ENCODE data around the gene IGF2BP2.
"Not testable (repeated sequence)": the region's sequence is repeated elsewhere in the genome, so short reads cannot be mapped to it uniquely, and the experiment has no call there.

Gene IGF2BP2

DNA sequence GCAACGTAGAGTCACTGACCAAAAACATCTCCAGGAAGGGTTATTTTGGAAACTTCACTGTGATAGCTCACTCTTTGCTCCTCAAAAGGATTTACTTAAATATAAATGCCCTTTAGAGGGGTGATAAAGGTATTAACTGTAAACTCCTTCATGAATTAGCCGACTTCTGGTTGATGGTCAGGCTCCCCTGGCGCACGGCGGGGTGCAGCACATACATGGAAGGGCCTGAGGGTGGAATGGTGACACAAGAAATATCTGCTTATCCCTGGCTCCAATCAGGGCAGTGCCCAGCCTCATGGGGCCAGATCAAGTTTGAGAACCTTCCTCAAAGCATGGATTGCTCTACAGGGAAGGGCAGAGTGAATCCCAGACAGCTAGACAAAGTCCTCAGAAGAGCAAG is 116.5 kb downstream of the IGF2BP2 start:
- H3K27ac ChIP-seq: no peak overlapping the region
- TF ChIP-seq ZFX (IDR thresholded peaks at IDR 0.05): no peak
- TF ChIP-seq, protein P1, sequence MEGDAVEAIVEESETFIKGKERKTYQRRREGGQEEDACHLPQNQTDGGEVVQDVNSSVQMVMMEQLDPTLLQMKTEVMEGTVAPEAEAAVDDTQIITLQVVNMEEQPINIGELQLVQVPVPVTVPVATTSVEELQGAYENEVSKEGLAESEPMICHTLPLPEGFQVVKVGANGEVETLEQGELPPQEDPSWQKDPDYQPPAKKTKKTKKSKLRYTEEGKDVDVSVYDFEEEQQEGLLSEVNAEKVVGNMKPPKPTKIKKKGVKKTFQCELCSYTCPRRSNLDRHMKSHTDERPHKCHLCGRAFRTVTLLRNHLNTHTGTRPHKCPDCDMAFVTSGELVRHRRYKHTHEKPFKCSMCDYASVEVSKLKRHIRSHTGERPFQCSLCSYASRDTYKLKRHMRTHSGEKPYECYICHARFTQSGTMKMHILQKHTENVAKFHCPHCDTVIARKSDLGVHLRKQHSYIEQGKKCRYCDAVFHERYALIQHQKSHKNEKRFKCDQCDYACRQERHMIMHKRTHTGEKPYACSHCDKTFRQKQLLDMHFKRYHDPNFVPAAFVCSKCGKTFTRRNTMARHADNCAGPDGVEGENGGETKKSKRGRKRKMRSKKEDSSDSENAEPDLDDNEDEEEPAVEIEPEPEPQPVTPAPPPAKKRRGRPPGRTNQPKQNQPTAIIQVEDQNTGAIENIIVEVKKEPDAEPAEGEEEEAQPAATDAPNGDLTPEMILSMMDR (conservative IDR thresholded peaks at IDR 0.05): no peak

- no peak overlapping the region for H3K27ac ChIP-seq
- TF ChIP-seq, protein P1 (conservative IDR thresholded peaks at IDR 0.05): no peak
- TF ChIP-seq ZFX (IDR thresholded peaks at IDR 0.05): no peak
These were observed 119.3 kb downstream of the IGF2BP2 start for GRCh38 chr3:185705498-185705897.

DNA sequence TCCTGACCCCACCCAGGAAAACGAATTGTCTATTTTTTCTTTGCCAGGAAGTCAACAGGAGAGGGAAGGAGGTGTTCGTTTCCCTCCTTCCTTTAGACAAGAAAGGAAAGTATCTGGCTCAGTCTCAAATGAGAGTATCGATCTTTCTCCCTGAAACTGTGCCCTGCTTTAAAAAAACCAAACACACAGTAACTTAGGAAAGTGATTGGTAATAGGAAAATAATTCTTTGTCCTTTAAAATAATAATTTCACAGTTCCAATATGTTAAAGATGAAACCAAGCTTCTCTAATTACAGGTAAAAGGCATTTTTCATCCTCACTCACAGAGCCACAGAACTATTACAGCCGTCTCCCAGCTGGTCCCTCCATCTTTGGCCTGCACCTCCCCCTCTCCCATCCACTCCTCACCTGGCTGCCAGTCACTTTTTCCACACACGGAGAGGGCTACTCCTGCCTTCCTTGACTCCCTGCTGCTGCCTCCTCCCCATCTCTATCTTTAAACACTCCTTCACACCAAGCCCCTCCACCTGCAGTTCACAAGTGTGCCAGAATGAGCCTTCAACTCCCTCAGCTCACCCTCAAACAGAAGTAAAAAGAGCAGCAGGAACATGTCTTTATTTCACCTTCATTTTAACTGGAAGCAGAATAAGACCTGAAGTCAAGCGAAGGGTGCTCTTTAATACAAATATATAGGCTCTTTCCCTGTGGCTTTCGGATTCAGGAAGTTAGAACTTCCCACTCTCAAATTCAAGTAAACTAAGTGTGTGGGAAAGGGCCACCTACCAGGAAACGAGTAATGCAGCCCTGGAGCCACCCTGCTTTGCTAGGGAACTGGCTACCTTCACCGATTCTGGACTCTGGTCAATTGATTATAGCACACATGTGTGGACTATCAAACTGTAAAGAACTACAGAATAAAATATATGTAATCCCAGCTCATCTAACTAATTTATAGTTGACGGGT is 122.3 kb downstream of the IGF2BP2 start:
- no peak overlapping the region for H3K27ac ChIP-seq
- TF ChIP-seq ZFX (IDR thresholded peaks at IDR 0.05): no peak
- TF ChIP-seq, protein P1 (conservative IDR thresholded peaks at IDR 0.05): no peak

DNA sequence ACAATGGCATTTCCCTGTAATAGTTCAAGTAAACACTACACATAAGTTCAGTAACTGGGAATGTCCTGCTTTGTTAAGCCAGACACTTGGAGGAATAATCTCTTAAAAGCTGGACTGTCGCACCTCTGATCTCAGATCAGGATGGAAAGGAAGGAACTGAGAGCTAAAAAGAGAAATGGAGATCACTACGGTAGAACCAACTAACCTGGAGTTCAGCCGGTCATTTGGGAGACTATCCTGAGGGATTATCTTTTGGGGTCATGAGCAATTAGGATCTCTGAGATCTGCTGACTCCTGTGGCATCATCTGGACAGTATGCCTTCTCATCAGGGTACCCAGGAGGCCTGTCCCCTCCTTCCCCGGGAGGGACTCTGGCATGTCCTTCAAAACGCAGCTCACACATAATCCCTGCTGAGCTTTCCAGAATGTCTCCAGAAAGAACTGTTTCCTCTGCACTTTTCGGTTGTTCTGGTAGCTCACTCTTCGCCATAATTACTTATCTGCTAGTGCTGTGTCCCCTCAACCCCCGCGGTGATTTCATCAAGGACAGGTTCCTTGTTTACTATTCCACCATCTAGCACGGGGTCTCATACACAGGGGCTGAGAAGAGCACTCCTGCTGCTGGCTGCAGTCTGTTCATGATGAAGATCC is 123.1 kb downstream of the IGF2BP2 start:
- H3K27ac ChIP-seq: no peak overlapping the region
- no peak for TF ChIP-seq ZFX (IDR thresholded peaks at IDR 0.05)
- TF ChIP-seq, protein P1 (conservative IDR thresholded peaks at IDR 0.05): no peak

DNA sequence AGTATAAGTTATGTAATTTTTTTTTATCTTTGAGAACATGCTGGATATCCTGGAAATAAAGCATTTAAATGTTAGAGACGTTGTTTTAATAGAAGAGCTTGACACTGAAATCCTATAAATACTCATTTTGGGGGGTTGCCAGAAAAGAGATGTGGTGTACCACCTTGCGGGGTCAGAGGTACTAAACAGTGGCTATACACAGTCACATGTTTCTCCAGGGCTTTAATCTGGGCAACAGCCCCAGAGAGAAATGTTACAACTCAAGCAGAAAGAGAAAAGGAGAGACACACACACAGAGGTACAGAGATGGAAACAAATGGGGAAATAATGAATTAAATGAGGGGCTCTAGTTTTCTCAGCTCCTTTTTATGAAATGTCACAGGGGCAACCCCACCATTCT is 124.9 kb downstream of the IGF2BP2 start:
- H3K27ac ChIP-seq: no peak overlapping the region
- TF ChIP-seq, protein P1 (conservative IDR thresholded peaks at IDR 0.05): no peak
- TF ChIP-seq ZFX (IDR thresholded peaks at IDR 0.05): no peak

DNA sequence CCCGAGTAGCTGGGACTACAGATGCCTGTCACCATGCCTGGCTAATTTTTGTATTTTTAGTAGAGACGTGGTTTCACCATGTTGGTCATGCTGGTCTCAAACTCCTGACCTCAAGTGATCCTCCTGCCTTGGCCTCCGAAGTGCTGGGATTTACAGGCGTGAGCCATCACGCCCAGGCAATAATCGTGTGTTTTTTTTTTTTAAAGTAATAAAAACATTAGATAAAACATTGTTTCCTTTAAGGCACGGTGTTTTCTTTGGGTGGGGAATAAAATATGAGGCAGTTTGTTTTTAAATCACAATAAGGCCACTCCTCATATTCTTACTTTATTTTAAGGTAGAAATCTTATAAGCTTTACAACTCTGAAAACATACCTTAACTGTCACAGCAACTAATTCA is 127.6 kb downstream of the IGF2BP2 start:
- not testable (repeated sequence) for H3K27ac ChIP-seq

GRCh38 chr3:185696039-185696438 is 128.8 kb downstream of the IGF2BP2 start:
- no peak for TF ChIP-seq ZFX (IDR thresholded peaks at IDR 0.05)
- TF ChIP-seq, protein P1 (conservative IDR thresholded peaks at IDR 0.05): no peak
- no peak overlapping the region for H3K27ac ChIP-seq
